ENCODE measurements around the gene MYO3B. TPM values are rescaled to one million over a fixed set of nuclear protein-coding genes. Genes with fewer than 3 reads are reported as not detected.

The MYO3B gene
- total and polyA plus RNA-seq, 2 of the 8 experiments (the other 6 are each of a cell fraction or from before 2014, with no cell fraction given) = 0.17 to 0.19 TPM

GRCh38 chr2:170501421-170502043, 323.6 kb downstream of the MYO3B start:
- Histone ChIP-seq H4K91ac (replicated peaks; ENCODE audit: insufficient read length, low read length) (peak overlapping the region; percentile 95), H2AK5ac (ENCODE audit: low read depth, low read length) (peak overlapping the region; percentile 87; the same call in 1 of the 2 replicates), H3K56ac (replicated peaks; ENCODE audit: insufficient read length, low read depth, low read length) (no peak overlapping the region), H3K14ac (ENCODE audit: insufficient read length) (no peak overlapping the region), H3K27ac (ENCODE audit: low read depth, low read length) (no peak overlapping the region), H3K4me2 (ENCODE audit: insufficient read depth in 1 of 2, low read depth in 2 of 2, low read length in 2 of 2) (peak overlapping the region in 1 of 2 experiments; percentile 26; a peak in 1 of 4 replicates), H3K36me3 (ENCODE audit: control insufficient read depth in 2 of 4, insufficient read depth in 4 of 4, low read length in 3 of 4) (no peaks in the 10 kb centered on the region), H4K8ac (ENCODE audit: extremely low read depth, insufficient read depth, low read length) (no peak overlapping the region), H2BK5ac (ENCODE audit: low read depth, low read length) (peak overlapping the region; percentile 91; the same call in 1 of the 2 replicates), H2AFZ (ENCODE audit: low read length) (no peak overlapping the region), H2BK20ac (ENCODE audit: low read length) (peak overlapping the region; percentile 66), H2BK120ac (replicated peaks; ENCODE audit: low read depth, low read length) (peak overlapping the region; percentile 97), H4K20me1 (replicated peaks in 1 of 2; ENCODE audit: control insufficient read depth in 1 of 2, insufficient read depth in 2 of 2, low read length in 2 of 2) (no peaks in the 10 kb centered on the region), H3K4me3 (ENCODE audit: extremely low read depth in 1 of 4, insufficient read depth in 2 of 4, low read depth in 3 of 4, low read length in 4 of 4) (no peak overlapping the region), H3K27me3 (replicated peaks in 1 of 4; ENCODE audit: control insufficient read depth in 3 of 4, extremely low read depth in 1 of 4, insufficient read depth in 3 of 4, low read length in 3 of 4) (peaks cover 0 to 9% (median 2%) of the 10 kb centered on the region in 4 experiments; a peak in 3 of 7 replicates), H2BK12ac (ENCODE audit: low read depth, low read length) (peak overlapping the region; percentile 85), H3K79me1 (ENCODE audit: low read depth, low read length) (no peaks in the 10 kb centered on the region), H3K4ac (replicated peaks; ENCODE audit: insufficient read length, low read depth, low read length) (peak overlapping the region; percentile 73), H4K5ac (ENCODE audit: insufficient read length, low read depth, low read length) (no peak overlapping the region), H3K4me1 (replicated peaks in 1 of 4; ENCODE audit: control insufficient read depth in 3 of 4, insufficient read depth in 4 of 4, low read length in 3 of 4) (peaks cover 9 to 33% (median 31%) of the 10 kb centered on the region in 4 experiments; a peak in 6 of 7 replicates), H3K23ac (ENCODE audit: insufficient read length) (no peak overlapping the region), H3K79me2 (ENCODE audit: control insufficient read depth in 1 of 2, insufficient read depth in 2 of 2, low read length in 2 of 2) (no peaks in the 10 kb centered on the region), H3K9ac (replicated peaks in 1 of 4; ENCODE audit: extremely low read depth in 1 of 4, low read depth in 3 of 4, low read length in 3 of 4) (no peak overlapping the region), H3K23me2 (ENCODE audit: low read depth, low read length) (no peaks in the 10 kb centered on the region), H3K18ac (ENCODE audit: extremely low read depth, low read length) (peak overlapping the region; percentile 73; the same call in 1 of the 2 replicates), H2BK15ac (ENCODE audit: low read length) (no peak overlapping the region), H3K9me3 (ENCODE audit: insufficient read depth in 2 of 2, low read depth in 1 of 2, low read length in 1 of 2) (no peaks in the 10 kb centered on the region)
- no peak for FAIRE-seq
- TF ChIP-seq MAX (IDR thresholded peaks at IDR 0.05) = no peak
- TF ChIP-seq KDM4A (IDR thresholded peaks at IDR 0.05; ENCODE audit: low read depth, low read length, severe bottlenecking) = no peak
- TF ChIP-seq HDAC6 (IDR thresholded peaks at IDR 0.05; ENCODE audit: low read depth, low read length) = no peak
- no peak for TF ChIP-seq POLR2AphosphoS5 (IDR thresholded peaks at IDR 0.05; ENCODE audit: low read depth, low read length)
- no peak for TF ChIP-seq TEAD4 (IDR thresholded peaks at IDR 0.05; ENCODE audit: low read depth, low read length)
- TF ChIP-seq RNF2 (IDR thresholded peaks at IDR 0.05; ENCODE audit: borderline replicate concordance, low read depth, low read length, missing control alignments, poor library complexity, severe bottlenecking) = no peak
- DNase-seq (ENCODE audit: low read depth in 1 of 2, low spot score in 2 of 2) = no peak
- ChIA-PET CTCF (ENCODE audit: partially characterized antibody) (interaction anchor here (0.6 kb wide), 1 partner anchor 68 kb away, joined by 3 read pairs; no protein-coding TSS in a partner anchor), POLR2A (ENCODE audit: partially characterized antibody) (no interaction called here)
- WGBS, 2 experiments (ENCODE audit: extremely low coverage in 1 of 2, insufficient coverage in 1 of 2, insufficient read length in 1 of 2, insufficient replicate concordance in 2 of 2, low coverage in 1 of 2, low lambda C conversion rate in 2 of 2, missing lambda C conversion rate in 1 of 2) = 87% methylated on average over 6 of the region's 6 CpGs; no CpG with 5 or more reads in 1 of the 2 experiments
